Activated T-cell treated with anti-CD3 and anti-CD28 coated beads, Interleukin-2, amount 50 U/mL, for 24 hours (primary cell): Measurements from ENCODE around the gene CDH4.
"Not testable (repeated sequence)": the region's sequence is repeated elsewhere in the genome, so short reads cannot be mapped to it uniquely, and the experiment has no call there.

Source experiments
- DNase-seq: peaks from one replicate; pipeline ENCODE4 v3.0.0-alpha.2; 2020
- H3K27ac Mint-ChIP-seq: 2 replicates; pipeline ENCODE4 v1.8.0; 2020; ENCODE audit warnings: mild to moderate bottlenecking, mixed read lengths
- H3K27me3 Mint-ChIP-seq: 2 replicates; pipeline ENCODE4 v1.8.0; 2020; ENCODE audit warnings: mixed read lengths
- H3K36me3 Mint-ChIP-seq: 2 replicates; pipeline ENCODE4 v1.8.0; 2020; ENCODE audit warnings: low read depth, mixed read lengths
- H3K4me1 Mint-ChIP-seq: 2 replicates; pipeline ENCODE4 v1.8.0; 2020; ENCODE audit warnings: low read depth, mixed read lengths
- H3K4me3 Mint-ChIP-seq: 2 replicates; pipeline ENCODE4 v1.8.0; 2020; ENCODE audit warnings: mild to moderate bottlenecking, moderate library complexity, mixed read lengths
- H3K9me3 Mint-ChIP-seq: 2 replicates; pipeline ENCODE4 v1.8.0; 2020; ENCODE audit warnings: mixed read lengths

Gene CDH4

GRCh38 chr20:61945495-61945894 lies 693.4 kb downstream of the CDH4 start:
- H3K9me3 Mint-ChIP-seq, H3K27me3 Mint-ChIP-seq, H3K27ac Mint-ChIP-seq, H3K36me3 Mint-ChIP-seq, DNase-seq, H3K4me3 Mint-ChIP-seq, H3K4me1 Mint-ChIP-seq: not testable (repeated sequence)

GRCh38 chr20:61948056-61948455 lies 696.0 kb downstream of the CDH4 start:
- not testable (repeated sequence) for H3K36me3 Mint-ChIP-seq, DNase-seq, H3K4me1 Mint-ChIP-seq, H3K27ac Mint-ChIP-seq, H3K4me3 Mint-ChIP-seq, H3K9me3 Mint-ChIP-seq
- H3K27me3 Mint-ChIP-seq, result peaks cover 10% of the 10 kb centered on the region

- DNase-seq, result no peak
- no peaks in the 10 kb centered on the region for H3K4me1 Mint-ChIP-seq
- no peak overlapping the region for H3K27ac Mint-ChIP-seq
- no peak overlapping the region for H3K4me3 Mint-ChIP-seq
- no peaks in the 10 kb centered on the region for H3K9me3 Mint-ChIP-seq
- H3K36me3 Mint-ChIP-seq, result no peaks in the 10 kb centered on the region
- H3K27me3 Mint-ChIP-seq, result peaks cover 15% of the 10 kb centered on the region
These were observed 696.7 kb downstream of the CDH4 start for GRCh38 chr20:61948586-61949362.

GRCh38 chr20:61949363-61949713 lies 697.3 kb downstream of the CDH4 start:
- Mint-ChIP-seq H3K4me3 (no peak overlapping the region), H3K27ac (no peak overlapping the region), H3K36me3 (no peaks in the 10 kb centered on the region), H3K4me1 (no peaks in the 10 kb centered on the region), H3K9me3 (no peaks in the 10 kb centered on the region), H3K27me3 (peaks cover 20% of the 10 kb centered on the region)
- no peak for DNase-seq

GRCh38 chr20:61949714-61950640 lies 697.9 kb downstream of the CDH4 start:
- H3K9me3 Mint-ChIP-seq, result no peaks in the 10 kb centered on the region
- H3K4me1 Mint-ChIP-seq, result no peaks in the 10 kb centered on the region
- no peak for DNase-seq
- peaks cover 26% of the 10 kb centered on the region for H3K27me3 Mint-ChIP-seq
- H3K36me3 Mint-ChIP-seq, result no peaks in the 10 kb centered on the region
- no peak overlapping the region for H3K27ac Mint-ChIP-seq
- H3K4me3 Mint-ChIP-seq, result no peak overlapping the region

GRCh38 chr20:61950641-61951071 lies 698.6 kb downstream of the CDH4 start:
- no peak for DNase-seq
- Mint-ChIP-seq H3K4me1 (no peaks in the 10 kb centered on the region), H3K4me3 (no peak overlapping the region), H3K9me3 (no peaks in the 10 kb centered on the region), H3K27me3 (peaks cover 33% of the 10 kb centered on the region), H3K36me3 (no peaks in the 10 kb centered on the region), H3K27ac (no peak overlapping the region)

- H3K4me1 Mint-ChIP-seq, result no peaks in the 10 kb centered on the region
- H3K36me3 Mint-ChIP-seq, result no peaks in the 10 kb centered on the region
- H3K4me3 Mint-ChIP-seq, result no peak overlapping the region
- H3K27me3 Mint-ChIP-seq, result peaks cover 37% of the 10 kb centered on the region
- no peak for DNase-seq
- H3K27ac Mint-ChIP-seq, result no peak overlapping the region
- H3K9me3 Mint-ChIP-seq, result no peaks in the 10 kb centered on the region
These were observed 699.9 kb downstream of the CDH4 start for GRCh38 chr20:61951695-61952533.

- Mint-ChIP-seq H3K4me1 (peaks cover 3% of the 10 kb centered on the region), H3K27me3 (peaks cover 37% of the 10 kb centered on the region), H3K4me3 (no peak overlapping the region), H3K36me3 (no peaks in the 10 kb centered on the region), H3K27ac (no peak overlapping the region), H3K9me3 (no peaks in the 10 kb centered on the region)
- peak; percentile 6 for DNase-seq
These were observed 701.3 kb downstream of the CDH4 start for GRCh38 chr20:61953037-61954021.

GRCh38 chr20:61954276-61955021 lies 702.4 kb downstream of the CDH4 start:
- H3K27ac Mint-ChIP-seq, result no peak overlapping the region
- H3K27me3 Mint-ChIP-seq, result peaks cover 37% of the 10 kb centered on the region
- H3K4me3 Mint-ChIP-seq, result no peak overlapping the region
- no peaks in the 10 kb centered on the region for H3K9me3 Mint-ChIP-seq
- no peak for DNase-seq
- peaks cover 10% of the 10 kb centered on the region for H3K4me1 Mint-ChIP-seq
- no peaks in the 10 kb centered on the region for H3K36me3 Mint-ChIP-seq

GRCh38 chr20:61955668-61956395 lies 703.8 kb downstream of the CDH4 start:
- DNase-seq, result no peak
- H3K36me3 Mint-ChIP-seq, result no peaks in the 10 kb centered on the region
- no peak overlapping the region for H3K4me3 Mint-ChIP-seq
- no peak overlapping the region for H3K27ac Mint-ChIP-seq
- H3K9me3 Mint-ChIP-seq, result no peaks in the 10 kb centered on the region
- peaks cover 37% of the 10 kb centered on the region for H3K27me3 Mint-ChIP-seq
- H3K4me1 Mint-ChIP-seq, result peaks cover 10% of the 10 kb centered on the region

- no peaks in the 10 kb centered on the region for H3K36me3 Mint-ChIP-seq
These were observed 704.6 kb downstream of the CDH4 start for GRCh38 chr20:61956396-61957342.

More at GRCh38 chr20:61956396-61957342, 704.6 kb downstream of the CDH4 start:
- H3K27ac Mint-ChIP-seq, result no peak overlapping the region
- DNase-seq, result no peak
- H3K4me1 Mint-ChIP-seq, result peaks cover 10% of the 10 kb centered on the region
- no peaks in the 10 kb centered on the region for H3K9me3 Mint-ChIP-seq
- no peak overlapping the region for H3K4me3 Mint-ChIP-seq
- H3K27me3 Mint-ChIP-seq, result peaks cover 38% of the 10 kb centered on the region
